Panc1 (cell line): Measurements from ENCODE around the gene CEP290.

Experiments
- CTCF ChIP-seq: fragments of 450-650 bp; IDR thresholded peaks from 2 replicates; pipeline ENCODE4 v1.5.1; 2017; ENCODE audit warnings: mild to moderate bottlenecking
- POLR2AphosphoS5 ChIP-seq: IDR thresholded peaks from 2 replicates; pipeline ENCODE4 v1.6.1; 2012; ENCODE audit warnings: mild to moderate bottlenecking, low read depth, low read length, moderate library complexity
- REST ChIP-seq, 2 experiments: IDR thresholded peaks; 2 replicates each; pipeline ENCODE4 v1.6.1; 2011 to 2012; ENCODE audit warnings: low read depth in 2 of 2, control low read depth in 1 of 2, low read length in 1 of 2, mild to moderate bottlenecking in 1 of 2, moderate library complexity in 1 of 2; ENCODE audit not compliant: insufficient read depth in 1 of 2
- SIN3A ChIP-seq: IDR thresholded peaks from 2 replicates; pipeline ENCODE4 v1.6.1; 2012; ENCODE audit warnings: low read depth, mild to moderate bottlenecking, low read length, moderate library complexity, borderline replicate concordance; ENCODE audit not compliant: insufficient read depth

DNA sequence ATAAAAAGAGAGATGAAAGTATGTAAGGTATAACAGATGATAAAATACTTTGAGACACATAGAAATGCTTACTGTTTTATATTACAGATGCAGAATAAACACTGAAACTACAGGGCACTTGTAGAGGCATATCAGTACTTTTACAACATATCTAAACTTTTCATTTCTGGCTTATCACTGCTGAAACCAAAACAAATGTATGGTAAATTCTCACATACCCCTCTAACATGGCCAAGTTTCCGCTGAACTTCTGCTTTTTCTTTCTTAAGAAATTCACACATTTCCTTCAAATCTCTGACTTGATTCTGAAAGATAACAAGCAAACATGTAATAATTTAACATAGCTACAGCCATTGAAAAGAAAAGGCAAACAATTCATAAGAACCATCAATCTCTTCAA lies 79.4 kb downstream of the CEP290 start:
- TF ChIP-seq POLR2AphosphoS5 (no peak), REST (IDR thresholded peaks at IDR 0.05; ENCODE audit: insufficient read depth in 1 of 2, low read depth in 2 of 2, low read length in 1 of 2) (no peak), CTCF (no peak), SIN3A (no peak)
